AG10803 (cell line): ENCODE results near the gene ANKS1B.
A peak's percentile ranks its signal among the peaks of the same experiment; 100 is the strongest.

ENCODE experiments used
- DNase-seq: peaks from one replicate; pipeline ENCODE4 v3.0.0; 2010; ENCODE audit warnings: low read depth
- H3K4me3 ChIP-seq: 2 replicates; pipeline ENCODE4 v1.5.1; 2011; ENCODE audit warnings: mild to moderate bottlenecking, low read length, control low read depth
- TF ChIP-seq, protein P1 (sequence below): conservative IDR thresholded peaks from 2 replicates; pipeline ENCODE4 v1.5.1; 2011; ENCODE audit warnings: mild to moderate bottlenecking, low read length, control low read depth, inconsistent platforms

The ANKS1B gene

GRCh38 chr12:99783421-99783820 lies 201.3 kb downstream of the ANKS1B start:
- H3K4me3 ChIP-seq = no peak overlapping the region
- TF ChIP-seq, protein P1, sequence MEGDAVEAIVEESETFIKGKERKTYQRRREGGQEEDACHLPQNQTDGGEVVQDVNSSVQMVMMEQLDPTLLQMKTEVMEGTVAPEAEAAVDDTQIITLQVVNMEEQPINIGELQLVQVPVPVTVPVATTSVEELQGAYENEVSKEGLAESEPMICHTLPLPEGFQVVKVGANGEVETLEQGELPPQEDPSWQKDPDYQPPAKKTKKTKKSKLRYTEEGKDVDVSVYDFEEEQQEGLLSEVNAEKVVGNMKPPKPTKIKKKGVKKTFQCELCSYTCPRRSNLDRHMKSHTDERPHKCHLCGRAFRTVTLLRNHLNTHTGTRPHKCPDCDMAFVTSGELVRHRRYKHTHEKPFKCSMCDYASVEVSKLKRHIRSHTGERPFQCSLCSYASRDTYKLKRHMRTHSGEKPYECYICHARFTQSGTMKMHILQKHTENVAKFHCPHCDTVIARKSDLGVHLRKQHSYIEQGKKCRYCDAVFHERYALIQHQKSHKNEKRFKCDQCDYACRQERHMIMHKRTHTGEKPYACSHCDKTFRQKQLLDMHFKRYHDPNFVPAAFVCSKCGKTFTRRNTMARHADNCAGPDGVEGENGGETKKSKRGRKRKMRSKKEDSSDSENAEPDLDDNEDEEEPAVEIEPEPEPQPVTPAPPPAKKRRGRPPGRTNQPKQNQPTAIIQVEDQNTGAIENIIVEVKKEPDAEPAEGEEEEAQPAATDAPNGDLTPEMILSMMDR = no peak
- no peak for DNase-seq

GRCh38 chr12:99772274-99772673 lies 212.5 kb downstream of the ANKS1B start:
- TF ChIP-seq, protein P1 = no peak
- no peak for DNase-seq
- H3K4me3 ChIP-seq = no peak overlapping the region

GRCh38 chr12:99771659-99772058 lies 213.1 kb downstream of the ANKS1B start:
- DNase-seq = no peak
- TF ChIP-seq, protein P1 = no peak
- H3K4me3 ChIP-seq = no peak overlapping the region

- no peak overlapping the region for H3K4me3 ChIP-seq
- TF ChIP-seq, protein P1 = no peak
- DNase-seq = no peak
Observed at GRCh38 chr12:99769396-99769980, 215.2 kb downstream of the ANKS1B start.

GRCh38 chr12:99768758-99769157 lies 216.0 kb downstream of the ANKS1B start:
- TF ChIP-seq, protein P1 = no peak
- H3K4me3 ChIP-seq = no peak overlapping the region
- DNase-seq = no peak

DNA sequence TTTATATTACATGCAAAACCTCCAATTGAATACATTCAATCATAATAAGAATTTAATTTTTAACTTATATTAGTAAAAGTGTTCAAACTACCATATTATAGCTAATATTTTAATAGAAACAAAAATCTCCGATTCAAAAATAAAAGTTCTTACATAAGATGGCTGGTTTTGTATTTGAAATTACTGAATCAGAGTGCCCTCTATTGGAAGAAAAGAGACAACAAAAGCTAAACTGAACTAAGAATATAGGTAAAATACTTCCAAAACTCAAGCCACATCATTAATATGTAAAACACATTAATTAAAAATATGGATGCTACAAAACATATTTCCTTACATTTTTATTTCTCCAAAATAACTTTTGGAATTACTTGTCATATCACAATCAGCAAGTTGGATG lies 216.9 kb downstream of the ANKS1B start:
- peak; percentile 34 for DNase-seq
- TF ChIP-seq, protein P1 = peak; percentile 59
- no peak overlapping the region for H3K4me3 ChIP-seq

- no peak overlapping the region for H3K4me3 ChIP-seq
- TF ChIP-seq, protein P1 = no peak
- no peak for DNase-seq
Observed at GRCh38 chr12:99766408-99766807, 218.3 kb downstream of the ANKS1B start.
